SK-N-SH treated with all-trans-retinoic acid at 6 μM for 48 hours (cell line): ENCODE results near the gene KRTAP4-8.

Source experiments
- CREB5 ChIP-seq: fragments of 250-450 bp; sonication (Bioruptor Pico); IDR thresholded peaks from 2 replicates; pipeline ENCODE4 v1.5.1; 2020; ENCODE audit warnings: low read depth, mild to moderate bottlenecking, moderate library complexity
- TCF4 ChIP-seq: fragments of 250-450 bp; sonication (Bioruptor Pico); IDR thresholded peaks from 2 replicates; pipeline ENCODE4 v1.8.0; 2021; ENCODE audit warnings: mild to moderate bottlenecking, moderate library complexity, borderline replicate concordance
- ZNF70 ChIP-seq: fragments of 450-650 bp; formaldehyde crosslinking; IDR thresholded peaks from 2 replicates; pipeline ENCODE4 v1.5.0; 2020; ENCODE audit warnings: mild to moderate bottlenecking, moderate library complexity

GRCh38 chr17:41141361-41141760 is 43.4 kb upstream of the KRTAP4-8 start:
- TF ChIP-seq CREB5 (no peak), TCF4 (CRISPR knock-in tag) (no peak), ZNF70 (CRISPR knock-in tag) (no peak)
